Measurements from ENCODE around the gene MUC22.
"Not testable (repeated sequence)": the region's sequence is repeated elsewhere in the genome, so short reads cannot be mapped to it uniquely, and the experiment has no call there.

MUC22 gene

GRCh38 chr6:31000067-31000860, 10.0 kb upstream of the MUC22 start:
- not testable (repeated sequence) for DNase-seq

DNA sequence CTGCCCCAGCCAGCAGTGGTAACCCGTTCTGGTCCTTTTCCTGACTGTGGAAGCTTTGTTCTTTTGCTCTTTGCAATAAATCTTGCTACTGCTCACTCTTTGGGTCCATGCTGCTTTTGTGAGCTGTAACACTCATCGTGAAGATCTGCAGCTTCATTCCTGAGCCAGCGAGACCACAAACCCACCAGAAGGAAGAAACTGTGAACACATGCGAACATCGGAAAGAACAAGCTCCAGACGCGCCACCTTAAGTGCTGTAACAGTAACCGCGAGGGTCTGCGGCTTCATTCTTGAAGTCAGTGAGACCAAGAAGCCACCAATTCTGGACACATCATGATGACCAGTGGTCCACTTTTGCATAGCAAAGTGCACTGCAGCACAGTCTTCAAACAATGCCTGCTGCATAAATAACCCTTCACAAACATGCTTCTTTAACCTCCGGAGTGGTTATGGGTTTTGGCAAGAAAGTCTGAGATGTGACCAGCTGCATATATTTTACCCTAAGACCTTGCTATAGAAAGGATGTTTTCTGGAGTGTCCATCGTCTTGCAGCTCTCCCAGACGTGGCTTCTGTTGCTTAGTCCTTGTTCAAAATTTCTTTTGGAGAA, 8.9 kb upstream of the MUC22 start:
- no peak for DNase-seq

DNA sequence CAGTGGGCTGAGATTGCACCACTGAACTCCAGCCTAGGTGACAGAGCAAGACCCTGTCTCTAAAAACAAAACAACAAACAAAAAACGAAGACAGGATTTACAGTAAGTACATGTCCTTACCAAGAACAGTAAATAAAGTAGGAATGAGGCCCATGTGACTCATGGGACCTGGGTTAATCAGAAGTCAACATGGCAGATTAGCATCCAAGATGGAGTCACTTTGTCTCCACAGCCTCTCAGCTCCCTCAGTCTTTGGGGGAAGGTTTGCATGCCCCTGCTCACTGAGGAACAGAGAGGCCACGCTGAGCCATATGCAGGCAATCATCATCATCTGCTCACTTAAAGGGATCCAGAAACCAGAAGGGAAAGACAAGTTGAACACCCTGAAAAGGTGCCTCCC, 7.8 kb upstream of the MUC22 start:
- DNase-seq, result no peak

GRCh38 chr6:31004794-31005193, 5.5 kb upstream of the MUC22 start:
- no peak for DNase-seq

GRCh38 chr6:31005249-31006020, 4.8 kb upstream of the MUC22 start:
- no peak for DNase-seq

DNA sequence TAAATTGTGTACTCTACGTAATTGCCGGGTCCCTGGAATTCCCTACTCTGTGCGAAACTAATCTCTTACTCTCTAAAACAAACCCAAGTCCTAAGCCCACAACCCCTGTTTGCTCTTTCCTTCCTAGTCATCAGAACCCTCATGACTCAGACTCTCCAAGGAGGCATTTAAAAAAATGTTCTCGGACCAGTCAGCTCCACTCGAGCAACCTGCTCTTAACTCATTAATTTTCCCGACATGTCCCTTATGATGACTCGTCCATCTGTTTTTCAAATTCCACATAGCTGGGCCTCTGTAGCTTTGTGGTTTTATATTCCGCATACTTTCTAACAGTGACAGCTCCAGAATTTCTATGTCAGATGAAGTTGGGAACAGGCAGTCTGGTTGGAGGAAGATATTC, 2.6 kb upstream of the MUC22 start:
- no peak for DNase-seq

DNA sequence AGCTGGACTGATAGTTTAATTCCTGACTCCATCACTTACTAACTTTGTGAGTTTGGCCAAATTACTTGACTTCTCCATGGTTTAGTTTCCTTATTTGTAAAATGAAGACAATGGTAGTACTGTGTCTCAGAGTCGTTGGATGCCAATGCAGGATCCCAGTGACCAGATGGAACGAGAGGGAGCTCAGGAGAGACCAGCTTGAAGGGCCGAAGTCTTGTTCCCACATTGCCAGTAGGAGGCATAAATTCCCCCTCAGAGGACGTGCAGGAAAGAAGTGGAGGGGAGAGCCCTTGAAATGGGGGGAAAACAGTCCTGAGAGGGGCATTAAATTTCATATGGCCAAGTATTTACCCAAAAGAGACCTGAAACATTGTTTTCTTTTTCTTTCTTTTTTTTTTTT, 2.1 kb upstream of the MUC22 start:
- DNase-seq, result no peak

GRCh38 chr6:31009731-31010130, 543 bp upstream of the MUC22 start:
- DNase-seq, result no peak

DNA sequence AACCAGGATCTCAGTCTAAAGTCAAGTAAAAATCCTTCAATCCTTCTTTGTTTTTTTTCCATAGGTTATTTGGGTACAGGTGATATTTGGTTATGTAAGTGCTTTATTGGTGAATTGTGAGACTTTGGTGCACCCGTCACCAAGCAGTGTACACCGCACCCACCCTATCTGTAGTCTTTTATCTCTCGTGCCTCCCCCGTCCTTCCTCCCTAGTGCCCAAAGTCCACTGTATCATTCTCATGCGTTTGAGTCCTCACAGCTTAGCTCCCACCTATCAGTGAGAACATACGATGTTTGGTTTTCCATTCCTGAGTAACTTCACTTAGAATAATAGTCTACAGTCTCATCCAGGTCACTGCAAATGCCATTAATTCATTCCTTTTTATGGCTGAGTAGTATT, 879 bp downstream of the MUC22 start:
- DNase-seq, result no peak

DNA sequence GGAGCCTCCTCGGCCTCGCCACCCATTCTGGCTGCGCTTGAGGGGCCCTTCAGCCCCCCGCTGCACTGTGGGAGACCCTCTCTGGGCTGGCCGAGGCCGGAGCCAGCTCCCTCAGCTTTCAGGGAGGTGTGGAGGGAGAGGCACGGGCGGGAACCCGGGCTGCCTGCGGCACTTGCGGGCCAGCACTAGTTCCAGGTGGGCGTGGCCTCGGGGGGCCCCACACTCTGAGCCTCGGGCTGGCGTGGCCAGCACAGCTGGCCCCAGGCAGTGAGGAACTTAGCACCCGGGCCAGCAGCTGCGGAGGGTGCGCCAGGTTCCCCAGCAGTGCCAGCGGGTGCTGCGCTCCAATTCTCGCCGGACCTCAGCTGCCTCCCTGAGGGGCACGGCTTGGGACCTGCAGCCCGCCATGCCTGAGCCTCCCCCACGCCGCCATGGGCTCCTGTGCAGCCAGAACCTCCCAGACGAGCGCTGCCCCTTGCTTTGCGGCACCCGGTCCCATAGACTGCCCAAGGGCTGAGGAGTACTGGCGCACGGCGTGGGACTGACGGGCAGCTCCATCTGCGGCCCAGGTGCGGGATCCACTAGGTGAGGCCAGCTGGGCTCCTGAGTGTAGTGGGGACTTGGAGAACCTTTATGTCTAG, 6.5 kb downstream of the MUC22 start:
- no peak for DNase-seq

DNA sequence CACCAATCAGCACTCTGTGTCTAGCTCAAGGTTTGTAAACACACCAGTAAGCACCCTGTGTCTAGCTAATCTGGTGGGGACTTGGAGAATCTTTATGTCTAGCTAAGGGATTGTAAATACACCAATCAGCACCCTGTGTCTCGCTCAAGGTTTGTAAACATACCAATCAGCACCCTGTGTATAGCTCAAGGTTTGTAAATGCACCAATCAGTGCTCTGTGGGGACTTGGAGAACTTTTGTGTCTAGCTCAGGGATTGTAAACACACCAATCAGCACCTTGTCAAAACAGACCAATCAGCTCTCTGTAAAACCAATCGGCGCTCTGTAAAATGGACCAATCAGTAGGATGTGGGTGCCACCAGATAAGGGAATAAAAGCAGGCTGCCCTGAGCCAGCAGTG, 7.2 kb downstream of the MUC22 start:
- DNase-seq, result not testable (repeated sequence)

- DNase-seq, result no peak
Measured at GRCh38 chr6:31020057-31020456, 9.8 kb downstream of the MUC22 start.

GRCh38 chr6:31020631-31021255, 10.5 kb downstream of the MUC22 start:
- DNase-seq, result not testable (repeated sequence)

- not testable (repeated sequence) for DNase-seq
Measured at GRCh38 chr6:31021705-31022531, 11.6 kb downstream of the MUC22 start.

DNA sequence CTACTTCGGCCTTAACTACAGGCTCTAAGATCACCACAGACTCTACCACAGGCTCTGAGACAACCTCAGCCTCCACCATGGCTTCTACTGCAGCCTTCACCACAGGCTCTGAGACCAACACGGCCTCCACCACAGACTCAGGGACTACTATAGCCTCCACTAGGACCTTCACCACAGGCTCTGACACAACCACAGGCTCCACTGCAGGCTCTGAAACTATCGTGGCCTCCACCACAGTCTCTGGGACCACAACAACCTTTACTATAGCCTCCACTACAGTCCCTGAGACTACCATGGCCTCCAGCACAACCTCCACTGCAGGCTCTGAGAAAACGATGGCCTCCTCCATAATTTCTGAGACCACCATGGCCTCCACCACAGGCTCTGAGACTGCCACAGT, 15.3 kb downstream of the MUC22 start:
- no peak for DNase-seq

- DNase-seq, result no peak
Measured at GRCh38 chr6:31031095-31031494, 20.8 kb downstream of the MUC22 start.

- no peak for DNase-seq
Measured at GRCh38 chr6:31033075-31033474, 22.8 kb downstream of the MUC22 start.

GRCh38 chr6:31035862-31036497, 25.7 kb downstream of the MUC22 start:
- DNase-seq, result no peak

- DNase-seq, result no peak
Measured at GRCh38 chr6:31037169-31037568, 26.9 kb downstream of the MUC22 start.

GRCh38 chr6:31037682-31038081, 27.4 kb downstream of the MUC22 start:
- no peak for DNase-seq

DNA sequence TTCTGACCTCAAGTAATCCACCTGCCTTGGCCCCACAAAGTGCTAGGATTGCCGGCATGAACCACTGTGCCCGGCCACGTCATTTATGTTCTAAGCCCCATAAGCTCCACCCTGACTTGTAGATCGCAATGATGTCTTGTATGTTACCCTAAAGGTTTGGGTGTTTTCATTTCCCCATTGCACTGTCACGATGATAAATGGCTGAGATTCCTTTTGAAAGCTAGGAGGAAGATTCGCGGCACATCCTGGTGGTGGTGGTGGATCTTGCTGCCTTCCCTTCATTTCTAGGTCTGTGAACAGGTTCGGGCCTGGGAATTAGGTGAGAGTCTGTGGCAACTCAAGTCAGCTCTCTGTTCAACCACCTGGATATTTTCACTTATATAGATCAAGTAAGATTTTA, 28.3 kb downstream of the MUC22 start:
- DNase-seq, result no peak

DNA sequence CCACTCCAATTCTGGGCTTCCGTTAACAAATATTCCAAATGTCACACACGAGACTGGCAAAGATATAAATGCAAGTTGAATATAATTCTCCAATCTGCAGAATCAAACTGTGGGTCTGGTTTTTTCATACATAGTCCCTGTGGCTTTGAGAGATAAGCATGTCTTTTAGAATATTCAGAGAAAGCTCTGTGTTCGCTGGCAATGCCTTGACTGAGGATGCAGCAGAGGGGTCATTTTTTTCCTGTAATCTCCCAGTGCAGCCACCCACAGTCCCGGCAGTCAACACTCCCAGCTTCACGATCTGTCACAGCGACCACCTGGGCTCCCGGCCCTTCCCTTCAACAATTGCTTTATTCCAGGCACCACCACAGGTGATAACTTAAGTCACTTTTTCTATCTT, 30.5 kb downstream of the MUC22 start:
- no peak for DNase-seq

Data from stimulated activated naive CD4-positive, alpha-beta T cell treated with Interleukin-2 at 50 U/mL for 16 hours (primary cell).